GM18508 (cell line): ENCODE measurements around the gene TDRD3.

ENCODE experiments used
- ATAC-seq: cut with Tn5 transposase; IDR thresholded peaks from one replicate; pipeline ENCODE4 v1.9.1; 2021; ENCODE audit warnings: moderate number of reproducible peaks; ENCODE audit not compliant: insufficient read depth, unreplicated experiment

The TDRD3 gene

DNA sequence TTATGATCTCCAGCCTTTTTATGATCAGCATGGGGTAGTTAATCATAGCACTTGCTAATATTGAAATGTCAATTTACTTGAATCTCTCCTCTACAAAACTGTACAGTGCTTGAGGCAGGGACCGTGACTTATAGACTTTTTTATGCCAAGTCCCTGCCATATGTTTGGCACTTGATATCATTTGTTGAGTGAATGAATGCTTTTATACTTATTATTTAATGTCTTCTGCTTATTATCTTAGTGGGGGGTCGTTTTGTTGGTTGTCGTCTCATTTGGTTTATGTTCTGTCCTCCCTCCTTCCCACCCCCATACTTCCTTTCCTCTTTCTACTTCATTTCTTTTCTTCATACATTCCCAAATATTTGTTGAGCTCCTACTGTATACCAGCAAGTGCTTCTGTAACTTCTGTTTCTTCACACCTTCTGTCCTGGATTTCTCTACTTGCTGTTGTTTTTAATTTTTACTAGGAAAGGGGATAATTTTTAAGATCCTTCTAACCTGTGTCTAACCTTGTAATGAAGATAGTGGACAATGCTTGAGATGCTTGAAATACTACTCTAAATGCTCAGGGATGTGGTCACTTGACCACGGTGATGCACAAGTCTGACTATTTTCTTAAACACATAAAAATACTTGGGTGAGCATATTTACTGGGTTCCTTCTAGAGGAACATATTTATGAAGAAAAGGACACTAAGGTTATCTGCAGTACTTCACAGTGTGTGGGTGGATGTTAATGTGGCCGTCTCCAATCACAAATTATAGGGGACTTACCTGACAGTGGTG is 223.8 kb downstream of the TDRD3 start:
- ATAC-seq: no peak

DNA sequence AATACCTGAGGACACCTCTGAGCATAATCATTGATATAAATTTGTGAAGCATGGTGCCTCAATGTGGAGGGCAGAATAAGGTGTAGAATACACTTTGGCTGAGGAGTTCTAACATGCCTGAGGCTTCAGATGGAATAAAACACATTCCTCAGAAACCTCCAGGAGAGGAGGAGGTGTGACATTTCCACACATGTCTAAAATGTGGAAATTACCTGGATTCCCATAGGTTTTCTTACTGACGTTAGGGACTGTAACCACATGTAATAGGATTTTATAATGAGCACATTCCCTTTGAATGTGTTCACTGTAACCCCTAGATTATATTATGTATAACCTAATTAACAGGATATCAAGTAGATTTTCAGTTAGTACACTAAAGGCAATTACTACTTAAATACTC is 226.1 kb downstream of the TDRD3 start:
- no peak for ATAC-seq
